Measurements from ENCODE around the gene CDHR3.

- no peak for TF ChIP-seq POLR2A (IDR thresholded peaks at IDR 0.05; ENCODE audit: low read length)
- TF ChIP-seq CTCF (IDR thresholded peaks at IDR 0.05) = no peak
- TF ChIP-seq MAZ (IDR thresholded peaks at IDR 0.05; ENCODE audit: borderline replicate concordance, low read depth, low read length) = no peak
- no peak for TF ChIP-seq SREBF2 (IDR thresholded peaks at IDR 0.05)
- TF ChIP-seq ZFP36 (IDR thresholded peaks at IDR 0.05; ENCODE audit: borderline replicate concordance, partially characterized antibody) = no peak
- TF ChIP-seq MAX (IDR thresholded peaks at IDR 0.05) = no peak
- no peak for TF ChIP-seq CBX2 (IDR thresholded peaks at IDR 0.05; ENCODE audit: borderline replicate concordance, low read depth)
- no peak for TF ChIP-seq EP300 (IDR thresholded peaks at IDR 0.05)
- TF ChIP-seq NR3C1 (IDR thresholded peaks at IDR 0.05) = no peak
- TF ChIP-seq SMC3 (IDR thresholded peaks at IDR 0.05) = no peak
- no peak for TF ChIP-seq RAD21 (conservative IDR thresholded peaks at IDR 0.05 in 1 of 2, IDR thresholded peaks at IDR 0.05 in 1 of 2)
These were observed 104.6 kb downstream of the CDHR3 start for GRCh38 chr7:106067678-106068077.
